GM18520 (cell line): ENCODE results near the gene GIMAP2.
"Not testable (repeated sequence)": the region's sequence is repeated elsewhere in the genome, so short reads cannot be mapped to it uniquely, and the experiment has no call there.

Source experiments
- ATAC-seq: cut with Tn5 transposase; IDR thresholded peaks from one replicate; pipeline ENCODE4 v1.9.1; 2021; ENCODE audit not compliant: unreplicated experiment

Gene GIMAP2

DNA sequence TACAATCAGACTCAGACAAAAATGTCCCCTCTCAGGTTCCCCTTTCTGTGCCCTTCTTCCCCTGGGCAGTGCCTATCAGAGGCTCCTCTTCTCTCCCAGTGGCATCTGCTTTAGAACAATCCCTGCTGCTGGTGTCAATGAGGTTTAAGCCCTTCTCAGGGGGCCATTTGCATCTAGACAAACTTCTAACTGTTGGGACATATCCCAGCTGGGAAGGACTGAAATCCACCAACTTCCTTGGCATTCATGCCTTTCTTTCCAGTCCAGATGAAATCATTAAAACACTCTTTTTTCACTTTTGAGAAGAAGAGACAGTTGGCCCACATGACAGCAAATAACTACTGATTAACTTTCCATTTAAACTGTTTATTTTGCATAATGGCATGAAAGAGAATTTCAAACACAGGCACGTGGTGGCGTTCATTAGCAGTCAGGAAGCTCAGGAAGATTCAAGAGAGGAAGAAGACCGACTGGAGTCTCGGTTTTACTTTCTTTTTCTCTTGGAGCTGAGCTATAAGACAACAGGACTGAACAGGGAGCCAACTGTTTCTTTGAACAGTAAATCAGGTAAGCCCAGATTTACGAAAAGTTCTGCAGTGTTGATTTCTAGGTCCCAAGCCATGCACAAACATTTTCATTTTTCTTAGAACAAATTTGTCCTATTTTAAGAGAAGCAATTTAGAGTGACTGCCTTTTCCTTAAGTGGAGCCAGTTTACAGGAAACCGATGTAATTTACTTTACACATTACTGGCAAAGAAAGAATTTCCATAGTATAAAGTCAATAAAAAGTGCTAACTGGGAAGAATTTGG lies at the start of gene GIMAP2:
TSS of gene GIMAP2 (plus strand) at position 488 of the 811 bp plus-strand sequence. CDS start 1,354 bp downstream, outside the sequence.
- peak; percentile 70 for ATAC-seq

DNA sequence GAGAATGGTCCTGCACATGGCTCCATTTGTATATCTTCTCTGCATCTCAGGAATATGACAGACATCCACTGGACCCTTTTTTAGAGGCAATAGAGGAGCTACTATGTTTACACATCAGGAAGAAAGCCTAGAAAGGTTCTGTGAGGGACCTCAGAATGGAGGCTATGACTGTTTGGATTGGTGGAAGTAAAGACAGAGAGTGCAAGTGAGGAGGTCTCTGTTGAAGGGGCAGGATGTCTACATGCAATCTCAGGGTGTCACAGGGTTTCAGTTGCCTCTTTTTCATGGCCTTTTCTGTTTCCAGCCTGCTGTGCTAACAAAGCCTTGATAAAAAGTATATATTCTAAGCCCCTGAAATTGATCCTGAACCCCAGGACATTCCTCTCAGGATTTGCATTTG lies 43.7 kb upstream of the GIMAP2 start:
- no peak for ATAC-seq

DNA sequence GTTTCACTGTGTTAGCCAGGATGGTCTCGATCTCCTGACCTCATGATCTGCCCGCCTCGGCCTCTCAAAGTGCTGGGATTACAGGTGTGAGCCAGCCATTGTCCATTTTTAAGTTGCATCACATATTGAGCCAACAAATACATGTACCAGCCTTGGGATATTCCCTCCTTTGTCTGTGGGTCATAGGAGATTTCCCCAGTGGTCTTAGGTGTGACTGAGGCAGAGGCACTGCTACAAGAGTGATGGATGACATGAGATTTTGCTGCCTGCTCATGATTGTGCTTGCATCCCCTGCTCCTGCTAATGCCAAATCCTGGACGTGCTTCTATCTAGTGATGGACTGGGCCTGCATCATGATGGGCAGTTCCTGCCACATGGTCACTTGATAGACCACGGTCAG lies 42.6 kb upstream of the GIMAP2 start:
- ATAC-seq: no peak

DNA sequence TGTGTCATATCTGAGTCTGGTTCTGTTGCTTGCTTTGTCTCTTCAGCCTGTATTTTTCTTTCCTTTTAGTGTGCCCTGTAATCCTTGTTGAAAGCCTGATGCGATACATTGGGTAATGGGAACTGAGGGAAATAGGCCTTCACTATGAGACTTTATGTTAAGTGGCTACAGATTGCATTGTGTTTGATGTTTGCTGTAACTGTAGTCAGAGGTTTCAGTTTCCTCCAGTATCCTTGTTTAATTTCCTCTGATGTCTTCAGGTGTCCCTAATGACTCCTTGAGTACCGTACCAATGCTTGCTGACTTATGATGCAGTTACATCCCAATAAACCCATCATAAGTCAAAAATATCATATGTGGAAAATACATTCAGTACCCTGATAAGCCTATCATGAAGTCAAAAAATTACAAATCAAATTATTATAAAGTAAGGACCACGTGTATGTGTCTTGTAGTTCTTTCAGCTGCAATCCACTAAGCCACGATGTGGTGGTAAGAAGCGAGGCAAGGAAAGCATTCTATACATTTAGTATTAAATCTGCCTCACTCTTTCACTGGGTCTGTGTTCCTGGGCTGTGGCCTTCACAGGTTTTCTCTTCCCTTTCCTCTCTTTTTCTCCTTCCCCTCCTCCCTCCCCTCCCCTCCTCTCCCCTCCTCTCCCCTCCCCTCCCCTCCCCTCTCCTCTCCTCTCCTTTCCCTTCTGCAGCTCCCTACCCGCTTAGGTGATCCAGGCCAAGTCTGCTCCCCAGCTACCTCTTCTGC lies 40.1 kb upstream of the GIMAP2 start:
- no peak for ATAC-seq

DNA sequence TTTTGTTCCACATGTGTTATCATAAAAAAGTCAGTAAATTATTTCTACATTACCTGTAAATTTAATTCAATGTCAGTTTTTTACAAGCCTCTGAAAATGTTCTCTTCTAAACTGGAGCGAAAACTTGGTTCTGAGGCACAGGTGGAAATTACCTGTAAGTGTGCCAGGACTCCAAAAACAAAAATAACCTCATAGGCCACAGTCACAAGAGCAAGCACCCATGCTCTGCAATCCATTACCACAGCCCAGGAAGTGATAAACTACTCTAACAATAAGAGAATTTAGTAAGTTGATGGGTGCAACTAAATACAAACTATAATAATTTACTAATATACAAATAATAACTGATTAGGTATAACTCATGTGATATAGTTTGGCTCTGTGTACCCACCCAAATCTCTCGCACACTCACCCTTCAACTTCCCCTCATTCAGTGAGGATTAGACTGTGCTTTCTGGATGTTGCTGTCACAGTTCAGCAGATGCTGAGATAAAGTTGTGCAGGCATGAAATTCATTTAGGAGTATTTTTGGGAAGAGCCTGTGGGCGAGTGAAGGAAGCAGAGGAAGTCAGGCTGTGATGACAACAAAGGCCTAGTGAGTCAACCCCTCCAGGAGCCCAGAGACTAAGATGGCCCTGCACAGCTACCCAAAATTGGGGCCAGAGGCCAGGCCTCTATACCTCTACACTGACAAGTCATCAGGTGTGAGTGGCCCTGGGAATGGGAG lies 37.0 kb upstream of the GIMAP2 start:
- no peak for ATAC-seq

DNA sequence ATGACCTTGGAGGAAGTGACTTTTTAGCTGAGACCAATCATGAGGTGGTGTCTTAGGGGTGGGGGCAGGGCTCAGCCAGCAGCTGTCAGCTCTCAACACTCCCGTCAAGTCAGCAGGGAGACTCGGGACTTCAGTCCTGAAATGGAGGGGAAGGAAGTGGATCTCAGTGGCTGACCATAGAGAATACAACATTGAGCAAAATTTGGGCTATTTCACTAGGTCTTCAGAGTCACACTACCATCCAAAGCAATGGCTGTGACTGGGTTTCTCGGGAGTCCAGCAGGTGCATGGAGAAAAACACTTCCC lies 36.5 kb upstream of the GIMAP2 start:
- ATAC-seq: no peak

DNA sequence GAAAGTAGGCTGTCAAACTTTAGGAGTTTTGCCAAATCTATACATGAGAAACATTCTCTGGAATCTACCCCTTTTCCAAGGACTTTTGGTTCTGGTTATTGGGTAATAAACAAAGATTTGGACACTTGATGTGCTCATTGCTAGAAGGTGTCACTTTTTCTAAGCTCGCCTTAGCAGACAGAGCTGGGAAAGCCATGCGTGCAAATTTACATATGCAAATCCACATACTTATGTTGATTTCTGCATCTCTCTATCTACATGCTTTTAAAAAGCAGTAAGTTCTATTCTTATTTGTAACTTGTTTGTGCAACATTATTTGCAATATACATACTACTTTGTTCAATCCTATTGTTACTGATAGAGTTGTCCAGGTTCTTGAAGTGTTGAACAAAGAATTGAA lies 30.8 kb upstream of the GIMAP2 start:
- no peak for ATAC-seq

DNA sequence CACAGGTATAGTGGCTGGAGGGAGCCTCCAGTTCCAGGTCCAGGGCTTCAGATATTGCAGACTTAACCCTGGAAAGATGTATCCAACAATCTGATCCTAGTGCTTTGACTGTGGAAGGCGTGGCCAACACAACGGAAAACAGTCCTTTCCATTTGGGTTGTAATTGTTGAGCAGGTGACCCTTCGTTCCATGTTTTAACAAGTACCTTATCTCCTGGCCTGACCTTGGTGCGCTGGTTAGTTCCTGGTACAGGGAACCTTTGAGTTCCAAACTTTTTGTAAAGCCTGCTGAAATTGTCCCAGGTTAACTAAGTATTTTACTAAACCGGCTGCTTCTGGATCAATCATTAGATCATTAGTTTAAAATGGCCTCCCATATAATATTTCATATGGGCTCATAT lies 29.5 kb upstream of the GIMAP2 start:
- no peak for ATAC-seq

DNA sequence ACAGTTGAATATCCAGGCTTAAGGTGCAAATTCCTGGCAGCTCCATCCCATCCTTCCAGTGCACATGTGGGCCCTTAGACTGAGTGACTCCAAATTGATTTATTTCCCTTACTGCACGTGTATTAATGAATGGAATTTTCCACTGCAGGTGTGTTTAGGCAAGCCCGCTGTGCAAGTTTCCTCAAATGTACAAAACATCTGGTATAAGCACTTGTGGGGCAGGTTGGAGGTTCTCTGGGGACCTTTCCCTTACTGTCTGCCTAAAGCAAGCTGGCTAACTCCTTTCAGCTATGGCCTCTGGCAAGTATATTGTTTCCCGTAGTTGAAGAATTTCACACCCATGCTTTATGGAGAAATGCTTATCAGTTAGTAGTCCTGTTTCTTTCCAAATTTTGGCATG lies 28.0 kb upstream of the GIMAP2 start:
- ATAC-seq: no peak

DNA sequence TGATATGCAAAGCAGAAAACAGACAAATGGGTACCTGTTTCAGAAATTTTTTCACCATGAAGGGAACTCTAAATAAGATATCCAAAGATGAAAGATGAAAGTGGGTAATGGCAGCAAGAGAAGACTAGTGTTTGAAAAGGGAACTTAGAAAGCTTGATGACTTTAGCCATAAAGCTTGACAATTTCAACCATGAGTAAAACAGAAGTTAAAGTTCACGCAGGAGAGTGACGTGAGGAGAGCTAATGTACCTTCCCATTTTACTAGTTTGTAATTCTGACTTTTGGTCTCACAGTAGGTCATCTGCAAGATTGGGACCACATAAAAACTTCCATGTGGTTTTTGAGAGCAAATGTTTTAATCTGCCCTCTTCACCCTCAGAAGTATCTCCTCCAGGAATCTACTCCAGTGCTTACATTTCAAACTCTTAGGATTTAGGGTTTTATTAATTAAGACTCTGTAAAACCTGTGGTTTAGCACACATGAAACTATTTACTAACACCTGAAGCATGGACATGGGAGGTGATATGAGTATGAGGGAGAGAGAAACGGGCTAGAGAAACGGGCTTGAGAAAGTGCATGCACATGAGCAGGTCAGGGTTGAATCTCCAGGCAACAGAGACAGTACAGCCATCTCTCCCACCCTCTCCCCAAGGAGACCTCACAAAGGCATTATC lies 24.4 kb upstream of the GIMAP2 start:
- ATAC-seq: no peak

DNA sequence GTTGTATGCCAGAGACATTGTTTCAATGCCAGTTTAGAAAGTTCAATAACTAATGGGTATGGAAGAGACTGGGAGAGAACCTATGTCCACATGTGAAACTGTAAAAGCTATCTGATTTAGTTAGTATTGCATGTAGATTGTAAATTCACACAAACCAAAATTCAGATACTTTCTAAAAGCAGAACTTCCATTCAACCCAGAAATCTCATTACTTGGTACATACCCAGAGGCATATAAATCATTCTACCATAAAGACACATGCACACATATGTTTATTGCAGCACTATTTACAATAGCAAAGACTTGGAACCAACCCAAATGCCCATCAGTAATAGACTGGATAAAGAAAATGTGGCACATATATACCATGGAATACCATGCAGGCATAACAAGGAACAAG lies 22.7 kb upstream of the GIMAP2 start:
- ATAC-seq: not testable (repeated sequence)

DNA sequence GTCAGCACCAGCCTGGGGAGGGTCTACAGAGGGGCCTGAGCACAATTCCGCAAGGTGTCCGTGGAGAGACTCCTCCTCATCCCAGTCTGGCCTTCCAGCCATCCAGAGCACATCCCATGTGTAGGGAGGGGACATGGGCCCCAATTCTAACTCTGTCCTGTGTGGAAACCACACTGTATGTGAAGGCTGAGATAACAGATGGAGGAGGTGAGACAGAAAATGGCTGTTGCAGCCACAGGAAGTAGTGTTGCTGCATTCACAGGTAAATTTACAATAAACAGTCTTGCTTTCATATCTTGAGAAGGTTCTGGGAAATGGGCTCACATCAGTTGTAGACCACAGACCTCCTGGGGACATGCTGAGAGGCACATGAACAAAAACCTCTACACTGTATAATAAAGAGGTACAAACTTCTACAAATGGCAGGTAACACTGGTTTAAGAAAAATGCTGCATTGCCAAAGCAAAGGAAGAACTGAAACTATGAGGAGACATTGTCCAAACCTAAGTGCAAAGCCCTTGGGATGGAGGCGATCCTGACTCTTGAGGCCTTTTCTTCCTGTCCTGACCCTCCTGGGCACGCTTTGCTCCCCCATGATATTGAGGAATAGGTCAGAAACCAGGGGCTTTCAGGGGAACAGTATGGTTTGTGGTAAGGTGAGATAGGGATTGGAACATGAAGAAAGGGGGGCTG lies 21.6 kb upstream of the GIMAP2 start:
- peak; percentile 30 for ATAC-seq

DNA sequence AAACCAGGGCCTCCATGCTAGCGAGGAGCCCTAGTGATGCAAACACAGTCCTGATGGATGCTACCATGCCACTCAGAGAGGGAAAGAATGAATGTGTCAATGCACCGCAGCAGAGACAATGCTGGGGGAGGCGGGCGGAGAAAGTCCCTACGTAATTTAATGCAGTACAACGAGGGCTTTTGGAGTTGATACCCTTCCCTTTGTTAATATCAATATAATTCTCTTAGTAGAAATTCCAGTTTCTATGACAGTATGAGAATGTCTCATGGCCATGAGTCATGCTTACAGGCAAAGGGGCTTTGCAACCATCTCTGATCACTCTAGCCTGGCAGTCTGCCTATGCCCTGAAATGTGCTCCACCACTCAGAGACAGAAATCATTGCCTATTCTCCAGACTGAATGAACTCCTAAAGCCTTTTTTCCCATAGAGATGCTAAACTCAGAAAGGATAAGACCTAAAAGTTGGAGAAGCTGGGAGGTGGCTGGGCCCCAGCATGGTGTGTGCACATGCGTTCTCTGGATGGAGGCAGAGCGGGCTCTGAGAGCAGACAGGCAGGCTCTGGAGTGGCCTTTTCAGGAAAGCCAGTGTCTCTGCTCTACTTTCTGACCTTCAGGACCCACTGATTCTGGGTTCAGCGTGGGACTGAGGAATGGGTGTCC lies 20.3 kb upstream of the GIMAP2 start:
- ATAC-seq: no peak

DNA sequence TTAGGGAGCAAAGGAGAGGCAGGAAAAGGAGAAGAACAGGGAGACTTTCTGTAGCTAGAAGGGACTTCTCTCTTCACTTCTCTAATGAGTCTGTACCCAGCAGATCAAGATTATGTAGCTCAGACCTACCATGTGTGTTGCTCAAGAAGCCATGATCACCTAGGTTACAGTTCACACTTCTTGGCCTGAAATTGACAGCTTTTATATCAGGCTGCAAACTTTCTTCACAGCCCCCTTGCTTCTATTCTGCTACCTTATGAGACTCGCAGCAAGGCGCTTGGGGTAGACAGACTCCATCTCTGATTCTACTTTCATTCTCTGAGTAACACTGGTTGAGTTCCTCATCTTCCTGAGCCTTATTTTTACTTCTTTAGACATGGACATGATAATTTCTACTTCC lies 19.6 kb upstream of the GIMAP2 start:
- no peak for ATAC-seq

DNA sequence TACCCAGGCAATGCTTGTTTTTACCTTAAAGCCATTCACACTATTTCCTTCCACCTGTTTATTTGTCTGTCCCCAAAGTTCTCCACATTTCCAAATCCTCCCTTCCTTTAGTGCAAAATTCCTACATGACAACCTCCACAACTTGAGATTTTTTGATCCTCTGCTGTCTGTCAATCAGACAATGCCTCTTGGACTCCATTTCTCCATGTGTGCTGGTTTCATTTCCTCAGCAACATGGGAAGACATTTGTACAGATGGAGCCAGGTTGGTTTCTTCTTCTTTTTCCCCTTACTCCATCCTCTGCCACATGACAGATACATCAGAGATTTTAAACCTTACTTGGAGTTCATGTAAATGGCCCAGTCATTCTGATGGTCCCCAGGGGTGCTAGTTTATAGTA lies 19.1 kb upstream of the GIMAP2 start:
- no peak for ATAC-seq

DNA sequence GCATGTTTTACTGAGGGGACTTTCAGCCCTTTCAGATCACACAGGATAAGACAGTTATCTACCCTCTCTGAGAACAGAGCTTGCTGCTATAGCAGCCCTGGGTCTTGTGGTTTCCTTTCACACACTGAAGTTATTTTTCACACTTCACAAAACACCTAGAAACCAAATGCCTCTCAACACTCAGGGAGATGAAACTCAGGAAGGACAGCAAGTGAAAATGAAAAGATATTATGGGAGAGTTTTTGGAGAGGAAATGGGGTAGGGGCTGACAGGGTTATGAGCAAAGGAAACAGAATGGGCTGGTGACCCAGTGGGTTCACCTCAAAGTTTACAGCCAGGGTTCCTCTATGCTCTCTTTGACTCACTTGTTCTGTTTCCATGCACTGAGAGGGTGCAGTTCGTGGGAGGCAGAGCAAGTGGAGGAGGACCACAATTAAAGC lies 17.0 kb upstream of the GIMAP2 start:
- peak; percentile 63 for ATAC-seq

DNA sequence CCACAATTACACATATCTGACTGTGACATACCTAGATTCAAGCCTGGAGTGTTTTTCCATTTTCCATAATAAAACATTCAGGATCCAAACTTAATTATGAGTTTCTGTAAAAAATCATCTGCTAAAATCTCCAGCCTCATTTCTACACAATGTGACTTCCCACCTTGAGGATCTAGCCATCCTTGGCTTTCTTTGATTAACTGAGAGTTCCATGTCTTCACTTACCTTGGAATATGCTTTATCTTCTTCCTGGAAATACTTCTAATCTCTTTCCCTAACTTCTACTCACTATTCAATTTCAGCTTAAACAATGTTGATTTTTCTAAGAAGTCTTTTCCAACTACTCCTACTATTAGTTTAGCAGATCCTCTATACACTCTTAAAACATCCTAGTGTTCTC lies 16.5 kb upstream of the GIMAP2 start:
- ATAC-seq: no peak

DNA sequence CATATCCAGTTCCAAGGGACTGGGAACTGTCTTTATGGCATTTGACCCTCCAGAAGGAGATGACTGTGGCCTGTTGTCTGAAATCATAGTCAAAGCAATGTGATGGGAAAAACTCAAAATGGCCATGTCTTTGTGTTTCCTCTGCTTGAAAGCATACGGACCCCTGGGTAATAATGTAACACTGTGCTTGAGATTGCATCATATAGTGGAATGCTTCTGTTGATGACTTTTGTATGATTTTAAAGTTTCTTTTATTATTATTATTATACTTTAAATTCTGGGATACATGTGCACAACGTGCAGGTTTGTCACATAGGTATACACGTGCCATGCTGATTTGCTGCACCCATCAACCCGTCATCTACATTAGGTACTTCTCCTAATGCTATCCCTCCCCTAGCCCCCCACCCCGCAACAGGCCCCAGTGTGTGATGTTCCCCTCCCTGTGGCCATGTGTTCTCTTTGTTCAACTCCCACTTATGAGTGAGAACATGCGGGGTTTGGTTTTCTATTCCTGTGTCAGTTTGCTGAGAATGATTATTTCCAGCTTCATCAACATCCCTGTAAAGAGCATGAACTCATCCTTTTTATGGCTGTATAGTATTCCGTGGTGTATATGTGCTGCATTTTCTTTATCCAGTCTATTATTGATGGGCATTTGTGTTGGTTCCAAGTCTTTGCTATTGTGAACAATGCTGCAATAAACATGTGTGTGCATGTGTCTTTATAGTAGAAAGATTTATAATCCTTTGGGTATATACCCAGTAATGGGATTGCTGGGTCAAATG lies 13.5 kb upstream of the GIMAP2 start:
- not testable (repeated sequence) for ATAC-seq

DNA sequence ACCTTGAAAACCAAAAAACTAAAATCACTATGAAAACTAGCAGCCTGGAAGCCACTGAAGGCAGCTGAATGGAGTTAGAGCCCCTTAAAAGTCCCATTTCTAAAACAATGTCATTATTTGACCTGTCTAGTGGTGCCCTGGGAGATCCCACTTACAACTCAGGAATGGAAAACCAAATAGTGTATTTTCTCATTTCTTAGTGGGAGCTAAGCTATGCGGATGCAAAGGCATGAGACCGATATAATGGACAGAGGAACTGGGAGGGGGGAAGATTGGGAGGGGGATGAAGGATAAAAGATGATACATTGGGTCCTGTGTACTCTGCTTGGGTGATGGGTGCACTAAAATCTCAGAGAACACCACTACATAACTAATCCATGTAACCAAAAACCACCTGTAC lies 9.8 kb upstream of the GIMAP2 start:
- no peak for ATAC-seq
